ENCODE data around the gene PLCB2.

GRCh38 chr15:40278026-40278425, 29.7 kb downstream of the PLCB2 start:
- no peak for TF ChIP-seq CTCF (conservative IDR thresholded peaks at IDR 0.05; ENCODE audit: low read length)
- TF ChIP-seq EZH2phosphoT487 (IDR thresholded peaks at IDR 0.05; ENCODE audit: borderline replicate concordance): no peak

Measured in Loucy (cell line).